ENCODE data around the gene ACTL10. TPM values are rescaled to one million over a fixed set of nuclear protein-coding genes. Genes with fewer than 3 reads are reported as not detected.

The ACTL10 gene
- total and polyA plus RNA-seq, 2 experiments from 2014 or later = 0.71 to 1.9 TPM

- Mint-ChIP-seq H3K36me3 (ENCODE audit: low read depth) (no peaks in the 10 kb centered on the region), H3K4me3 (no peak overlapping the region), H3K27ac (no peak overlapping the region), H3K9me3 (no peaks in the 10 kb centered on the region), H3K27me3 (ENCODE audit: insufficient read depth, low read depth, poor library complexity) (peaks cover 15% of the 10 kb centered on the region), H3K4me1 (peaks cover 26% of the 10 kb centered on the region)
- H3F3A ChIP-seq (replicated peaks; ENCODE audit: low read depth) = 0 out of 2 replicates have a peak, but pooled peaks cover 2% of the 10 kb centered on the region
- H4K20me1 ChIP-seq (replicated peaks; ENCODE audit: insufficient read depth) = peaks cover 11% of the 10 kb centered on the region; the same call in 1 of the 2 replicates
- no peak overlapping the region for H3K4me2 ChIP-seq
- H3K27me3 ChIP-seq (ENCODE audit: insufficient read depth) = no peaks in the 10 kb centered on the region
- peaks cover 24% of the 10 kb centered on the region for H3K79me2 ChIP-seq (replicated peaks; ENCODE audit: insufficient read depth)
- H3K27ac ChIP-seq (ENCODE audit: low read depth) = no peak overlapping the region
- no peak for TF ChIP-seq REST (IDR thresholded peaks at IDR 0.05; ENCODE audit: unreplicated experiment)
- no peak for TF ChIP-seq CTCF (conservative IDR thresholded peaks at IDR 0.05; ENCODE audit: low read depth in 2 of 2)
- TF ChIP-seq NANOG (IDR thresholded peaks at IDR 0.05; ENCODE audit: borderline replicate concordance) = no peak
- no peak for TF ChIP-seq STAT1 (IDR thresholded peaks at IDR 0.05; ENCODE audit: unreplicated experiment)
- no peak for TF ChIP-seq EZH2phosphoT487 (IDR thresholded peaks at IDR 0.05; ENCODE audit: unreplicated experiment)
- TF ChIP-seq JUNB (IDR thresholded peaks at IDR 0.05; ENCODE audit: unreplicated experiment) = no peak
- TF ChIP-seq POLR2AphosphoS5 (IDR thresholded peaks at IDR 0.05; ENCODE audit: low read depth) = no peak
- no peak for TF ChIP-seq ETS1 (IDR thresholded peaks at IDR 0.05)
- no peak for TF ChIP-seq ZNF331 (CRISPR knock-in tag; IDR thresholded peaks at IDR 0.05; ENCODE audit: low read depth)
- no peak for TF ChIP-seq CREB1 (CRISPR knock-in tag; IDR thresholded peaks at IDR 0.05; ENCODE audit: low read depth)
- TF ChIP-seq EZH2 (IDR thresholded peaks at IDR 0.05; ENCODE audit: low read depth, unreplicated experiment) = no peak
- H2AFZ ChIP-seq = no peak overlapping the region
- DNase-seq (ENCODE audit: low spot score) = no peak
- ATAC-seq = no peak
- H3K4me3 ChIP-seq = no peak overlapping the region
- H3K4me1 ChIP-seq (ENCODE audit: insufficient read depth) = peaks cover 12% of the 10 kb centered on the region
- H3K36me3 ChIP-seq (ENCODE audit: insufficient read depth) = no peaks in the 10 kb centered on the region
- no peaks in the 10 kb centered on the region for H3K9me2 ChIP-seq (ENCODE audit: insufficient read depth)
These were observed 21.5 kb downstream of the ACTL10 start for GRCh38 chr20:33687993-33688937.

Measured in GM23338 (cell line).